ENCODE data around the gene MYO1E.

Gene MYO1E

GRCh38 chr15:59322056-59322759, 50.5 kb downstream of the MYO1E start:
- no peak for DNase-seq (ENCODE audit: low read depth)
- no peak overlapping the region for H3K4me3 ChIP-seq (ENCODE audit: low read depth, low read length)
- TF ChIP-seq, protein P1, sequence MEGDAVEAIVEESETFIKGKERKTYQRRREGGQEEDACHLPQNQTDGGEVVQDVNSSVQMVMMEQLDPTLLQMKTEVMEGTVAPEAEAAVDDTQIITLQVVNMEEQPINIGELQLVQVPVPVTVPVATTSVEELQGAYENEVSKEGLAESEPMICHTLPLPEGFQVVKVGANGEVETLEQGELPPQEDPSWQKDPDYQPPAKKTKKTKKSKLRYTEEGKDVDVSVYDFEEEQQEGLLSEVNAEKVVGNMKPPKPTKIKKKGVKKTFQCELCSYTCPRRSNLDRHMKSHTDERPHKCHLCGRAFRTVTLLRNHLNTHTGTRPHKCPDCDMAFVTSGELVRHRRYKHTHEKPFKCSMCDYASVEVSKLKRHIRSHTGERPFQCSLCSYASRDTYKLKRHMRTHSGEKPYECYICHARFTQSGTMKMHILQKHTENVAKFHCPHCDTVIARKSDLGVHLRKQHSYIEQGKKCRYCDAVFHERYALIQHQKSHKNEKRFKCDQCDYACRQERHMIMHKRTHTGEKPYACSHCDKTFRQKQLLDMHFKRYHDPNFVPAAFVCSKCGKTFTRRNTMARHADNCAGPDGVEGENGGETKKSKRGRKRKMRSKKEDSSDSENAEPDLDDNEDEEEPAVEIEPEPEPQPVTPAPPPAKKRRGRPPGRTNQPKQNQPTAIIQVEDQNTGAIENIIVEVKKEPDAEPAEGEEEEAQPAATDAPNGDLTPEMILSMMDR (conservative IDR thresholded peaks at IDR 0.05; ENCODE audit: low read depth, low read length): no peak

GRCh38 chr15:59321000-59321689, 51.5 kb downstream of the MYO1E start:
- TF ChIP-seq, protein P1 (conservative IDR thresholded peaks at IDR 0.05; ENCODE audit: low read depth, low read length): no peak
- H3K4me3 ChIP-seq (ENCODE audit: low read depth, low read length): no peak overlapping the region

GRCh38 chr15:59317211-59317610, 55.5 kb downstream of the MYO1E start:
- TF ChIP-seq, protein P1 (conservative IDR thresholded peaks at IDR 0.05; ENCODE audit: low read depth, low read length): no peak
- DNase-seq (ENCODE audit: low read depth): no peak
- no peak overlapping the region for H3K4me3 ChIP-seq (ENCODE audit: low read depth, low read length)

More at GRCh38 chr15:59321000-59321689, 51.5 kb downstream of the MYO1E start:
- DNase-seq (ENCODE audit: low read depth): no peak

- peak; percentile 86 for DNase-seq (ENCODE audit: low read depth)
- no peak overlapping the region for H3K4me3 ChIP-seq (ENCODE audit: low read depth, low read length)
- TF ChIP-seq, protein P1 (conservative IDR thresholded peaks at IDR 0.05; ENCODE audit: low read depth, low read length): no peak
Measured at GRCh38 chr15:59315914-59316451, 56.7 kb downstream of the MYO1E start.

DNA sequence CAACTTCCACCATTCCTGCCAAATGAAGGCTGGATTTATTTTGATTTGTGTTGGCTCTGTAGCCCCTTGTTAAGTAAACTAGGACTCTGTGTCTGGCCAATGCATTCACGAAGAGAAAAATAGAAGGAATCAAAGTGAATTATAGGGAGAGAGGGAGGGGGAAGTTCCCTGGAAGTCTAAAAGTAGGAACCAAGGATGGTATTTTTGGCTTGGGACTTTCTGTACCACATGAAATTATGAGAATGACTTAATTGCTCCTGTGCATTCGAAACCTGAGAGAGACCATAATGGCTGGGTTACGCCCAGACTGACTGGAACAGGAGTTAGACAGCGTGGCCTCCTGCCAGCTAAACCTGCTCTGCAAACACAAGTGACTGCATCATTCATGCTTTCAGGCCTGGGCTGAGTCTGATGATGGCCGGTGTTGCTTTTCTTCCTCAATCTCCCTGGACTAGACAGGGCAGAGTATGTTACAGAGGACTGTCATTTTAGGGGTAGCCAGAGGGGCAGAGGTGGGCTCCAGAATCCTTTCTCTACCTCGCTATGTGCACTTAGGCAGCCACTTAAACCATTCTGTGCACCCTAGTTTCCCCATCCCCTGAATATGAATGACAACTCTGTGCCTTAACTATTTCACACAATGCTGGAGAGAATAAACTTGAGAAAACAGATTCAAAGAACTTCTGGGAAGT, 58.9 kb downstream of the MYO1E start:
- TF ChIP-seq, protein P1 (conservative IDR thresholded peaks at IDR 0.05; ENCODE audit: low read depth, low read length): no peak
- peak; percentile 58 for DNase-seq (ENCODE audit: low read depth)
- no peak overlapping the region for H3K4me3 ChIP-seq (ENCODE audit: low read depth, low read length)

DNA sequence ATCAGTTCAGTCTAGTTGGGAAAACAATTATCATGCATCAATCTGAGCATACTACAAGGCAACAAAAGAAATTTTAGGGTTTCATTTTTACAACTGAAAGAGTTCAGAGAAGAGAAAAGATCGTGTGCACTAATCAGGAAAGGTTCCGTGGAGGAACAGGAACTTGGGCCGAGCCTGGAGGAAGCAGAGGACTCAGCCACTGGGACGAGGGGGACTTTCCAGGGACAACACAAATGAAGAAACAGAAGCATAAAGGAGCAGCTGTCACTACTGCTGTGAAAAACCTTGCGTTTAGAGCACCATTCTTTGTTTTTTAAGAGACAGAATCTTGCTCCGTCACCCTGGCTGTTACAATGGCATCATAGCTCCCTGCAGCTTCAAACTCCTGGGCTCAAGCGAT, 60.5 kb downstream of the MYO1E start:
- no peak overlapping the region for H3K4me3 ChIP-seq (ENCODE audit: low read depth, low read length)
- no peak for DNase-seq (ENCODE audit: low read depth)
- TF ChIP-seq, protein P1 (conservative IDR thresholded peaks at IDR 0.05; ENCODE audit: low read depth, low read length): no peak

Data from choroid plexus epithelial cell (primary cell).